GM18508 (cell line): ENCODE results near the gene RRAGB.
"Not testable (repeated sequence)": the region's sequence is repeated elsewhere in the genome, so short reads cannot be mapped to it uniquely, and the experiment has no call there.

Experiments used
- ATAC-seq: cut with Tn5 transposase; IDR thresholded peaks from one replicate; pipeline ENCODE4 v1.9.1; 2021; ENCODE audit warnings: moderate number of reproducible peaks; ENCODE audit not compliant: insufficient read depth, unreplicated experiment

Gene RRAGB

GRCh38 chrX:55717521-55718497 is at the start of gene RRAGB:
Gene RRAGB (plus strand): TSS chrX:55717749. CDS start chrX:55718328, 579 bp downstream.
- peak; percentile 86 for ATAC-seq

GRCh38 chrX:55668084-55668483 is 49.5 kb upstream of the RRAGB start:
- no peak for ATAC-seq

GRCh38 chrX:55688579-55688978 is 29.0 kb upstream of the RRAGB start:
- ATAC-seq: not testable (repeated sequence)

- no peak for ATAC-seq
Measured at GRCh38 chrX:55695227-55696018, 22.1 kb upstream of the RRAGB start.

GRCh38 chrX:55697381-55697780 is 20.2 kb upstream of the RRAGB start:
- no peak for ATAC-seq

- ATAC-seq: no peak
Measured at GRCh38 chrX:55702671-55703070, 14.9 kb upstream of the RRAGB start.

GRCh38 chrX:55703436-55703835 is 14.1 kb upstream of the RRAGB start:
- not testable (repeated sequence) for ATAC-seq

GRCh38 chrX:55705066-55705465 is 12.5 kb upstream of the RRAGB start:
- not testable (repeated sequence) for ATAC-seq

- no peak for ATAC-seq
Measured at GRCh38 chrX:55709735-55710134, 7.8 kb upstream of the RRAGB start.

GRCh38 chrX:55710701-55711100 is 6.8 kb upstream of the RRAGB start:
- ATAC-seq: no peak

GRCh38 chrX:55713631-55714030 is 3.9 kb upstream of the RRAGB start:
- no peak for ATAC-seq

- ATAC-seq: no peak
Measured at GRCh38 chrX:55714161-55714560, 3.4 kb upstream of the RRAGB start.

- no peak for ATAC-seq
Measured at GRCh38 chrX:55715847-55716246, 1.7 kb upstream of the RRAGB start.

- no peak for ATAC-seq
Measured at GRCh38 chrX:55716937-55717336, 612 bp upstream of the RRAGB start.

GRCh38 chrX:55731826-55732225 is 14.3 kb downstream of the RRAGB start:
- ATAC-seq: no peak

- no peak for ATAC-seq
Measured at GRCh38 chrX:55738969-55739368, 21.4 kb downstream of the RRAGB start.

GRCh38 chrX:55742649-55743048 is 25.1 kb downstream of the RRAGB start:
- no peak for ATAC-seq

GRCh38 chrX:55748463-55748862 is 30.9 kb downstream of the RRAGB start:
- not testable (repeated sequence) for ATAC-seq

- ATAC-seq: no peak
Measured at GRCh38 chrX:55750256-55750655, 32.7 kb downstream of the RRAGB start.

GRCh38 chrX:55754861-55755294 is 37.3 kb downstream of the RRAGB start:
- peak; percentile 87 for ATAC-seq

- ATAC-seq: no peak
Measured at GRCh38 chrX:55758033-55758432, 40.5 kb downstream of the RRAGB start.
